Measurements from ENCODE around the gene DNAAF5. TPM values are rescaled to one million over a fixed set of nuclear protein-coding genes. Genes with fewer than 3 reads are reported as not detected.

Gene DNAAF5
- total and polyA plus RNA-seq, 2 of the 13 experiments (the other 11 are each of a cell fraction or from before 2014, with no cell fraction given), result 11.9 to 21.5 TPM

DNA sequence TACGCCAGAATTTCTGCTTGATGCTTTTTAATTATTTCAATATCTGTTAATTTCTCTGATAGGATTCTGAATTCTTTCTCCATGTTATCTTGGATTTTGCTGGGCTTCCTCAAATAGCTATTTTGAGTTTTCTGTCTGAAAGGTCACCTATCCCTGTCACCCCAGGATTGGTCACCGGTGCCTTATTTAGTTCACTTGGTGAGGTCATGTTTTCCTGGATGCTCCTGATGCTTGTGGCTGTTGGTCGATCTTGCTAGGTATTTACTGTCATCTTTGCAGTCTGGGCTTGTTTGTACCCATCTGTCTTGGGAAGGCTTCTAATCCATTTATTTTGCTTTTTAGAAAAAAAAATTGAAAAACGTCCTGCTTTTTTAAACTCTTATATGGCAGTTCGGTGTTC lies 11.7 kb downstream of the DNAAF5 start:
- Histone ChIP-seq H3K27me3 (ENCODE audit: control insufficient read depth in 1 of 2, insufficient read depth in 2 of 2, low read length in 2 of 2) (no peaks in the 10 kb centered on the region), H3K79me2 (ENCODE audit: insufficient read depth, low read length) (peaks cover 44% of the 10 kb centered on the region), H3K4me2 (ENCODE audit: low read depth, low read length) (no peak overlapping the region), H4K20me1 (ENCODE audit: insufficient read depth, low read length) (no peaks in the 10 kb centered on the region), H3K9me3 (ENCODE audit: low read length) (peaks cover 15% of the 10 kb centered on the region), H2AFZ (ENCODE audit: low read length) (no peak overlapping the region), H3K4me1 (ENCODE audit: insufficient read depth, low read length) (peaks cover 6% of the 10 kb centered on the region), H3K4me3 (replicated peaks in 1 of 3; ENCODE audit: insufficient read depth in 1 of 3, low read depth in 2 of 3, low read length in 3 of 3) (no peak overlapping the region), H3K27ac (ENCODE audit: extremely low read length, insufficient read depth, low read length) (no peak overlapping the region), H3K36me3 (replicated peaks in 1 of 2; ENCODE audit: control insufficient read depth in 1 of 2, insufficient read depth in 2 of 2, low read length in 2 of 2) (peaks cover 15 to 58% of the 10 kb centered on the region in 2 experiments; a peak in 4 of 5 replicates), H3K9ac (ENCODE audit: insufficient read depth, low read depth, low read length) (no peak overlapping the region)
- intact Hi-C loops (cut with micrococcal nuclease; ENCODE audit: unreplicated experiment), result no loop called here
- no peak for FAIRE-seq
- ChIA-PET CTCF (ENCODE audit: low intra/inter-chr PET ratio, low total read pairs) (no interaction called here), POLR2A (no interaction called here)
- no peak for TF ChIP-seq ZNF180 (CRISPR knock-in tag; IDR thresholded peaks at IDR 0.05; ENCODE audit: borderline replicate concordance, low read depth)
- no peak for TF ChIP-seq ELF1 (CRISPR knock-in tag; IDR thresholded peaks at IDR 0.05)
- TF ChIP-seq ZNF720 (CRISPR knock-in tag; IDR thresholded peaks at IDR 0.05), result no peak
- TF ChIP-seq SMC3 (IDR thresholded peaks at IDR 0.05; ENCODE audit: low read length), result no peak
- no peak for TF ChIP-seq MAF1 (CRISPR knock-in tag; IDR thresholded peaks at IDR 0.05; ENCODE audit: borderline replicate concordance)
- TF ChIP-seq ZNF446 (CRISPR knock-in tag; IDR thresholded peaks at IDR 0.05), result no peak
- WGBS (ENCODE audit: low lambda C conversion rate), result 97% methylated on average over 5 of the region's 5 CpGs
- in situ Hi-C loops (cut with HindIII; ENCODE audit: extremely low pct_ligation_motif_present, low pct_unique_long_range_greater_than_20kb), result no loop called here
- no peak for DNase-seq (ENCODE audit: low spot score)
- BruUV-seq (replicated peaks), result no TSS peak
- ATAC-seq, result no peak

DNA sequence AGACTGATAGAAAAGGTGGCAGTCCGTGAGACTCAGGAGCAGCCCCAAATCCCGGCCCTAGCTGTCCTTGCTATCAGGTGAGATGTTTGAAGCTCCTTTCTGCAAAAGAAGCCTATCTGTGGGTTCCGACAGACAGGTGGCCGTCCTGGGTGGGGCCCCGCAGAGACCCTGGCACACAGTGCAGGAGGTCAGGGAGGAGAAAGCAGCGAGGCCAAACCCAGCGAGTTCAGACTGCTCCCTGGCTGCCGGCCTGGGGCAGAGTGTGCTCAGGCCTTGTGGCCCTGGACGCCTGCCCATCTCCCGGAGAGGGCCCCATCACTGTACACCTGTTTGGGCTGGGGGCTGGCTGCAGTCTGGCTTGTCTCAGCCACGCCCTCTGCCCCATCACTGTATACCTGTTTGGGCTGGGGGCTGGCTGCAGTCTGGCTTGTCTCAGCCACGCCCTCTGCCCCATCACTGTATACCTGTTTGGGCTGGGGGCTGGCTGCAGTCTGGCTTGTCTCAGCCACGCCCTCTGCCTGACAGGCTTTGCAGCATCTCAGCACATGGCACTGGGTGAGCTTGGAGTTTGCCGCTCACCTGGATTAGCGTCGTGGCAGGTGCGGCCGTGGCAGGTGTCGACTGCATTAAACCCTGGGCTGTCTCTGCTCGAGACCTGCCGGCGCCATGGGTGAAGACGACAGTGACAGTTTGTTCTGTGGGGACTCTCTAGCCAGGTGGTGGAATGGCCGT lies 12.4 kb downstream of the DNAAF5 start:
- POLR2A ChIA-PET, result no interaction called here
- DNase-seq (ENCODE audit: low spot score) (no peak), ATAC-seq (no peak), FAIRE-seq (no peak)
- H3K27me3 ChIP-seq (ENCODE audit: control insufficient read depth in 1 of 2, insufficient read depth in 2 of 2, low read length in 2 of 2), result no peaks in the 10 kb centered on the region
- no peaks in the 10 kb centered on the region for H3K4me1 ChIP-seq (ENCODE audit: insufficient read depth, low read length)
- no peak overlapping the region for H3K9ac ChIP-seq (ENCODE audit: insufficient read depth, low read depth, low read length)
- H3K36me3 ChIP-seq (replicated peaks in 1 of 2; ENCODE audit: control insufficient read depth in 1 of 2, insufficient read depth in 2 of 2, low read length in 2 of 2), result peaks cover 15 to 55% of the 10 kb centered on the region in 2 experiments; a peak in 4 of 5 replicates
- CTCF ChIA-PET (ENCODE audit: low intra/inter-chr PET ratio, low total read pairs), result no interaction called here
- no TSS peak for BruUV-seq (replicated peaks)
- H3K79me2 ChIP-seq (ENCODE audit: insufficient read depth, low read length), result peaks cover 39% of the 10 kb centered on the region
- H3K4me2 ChIP-seq (ENCODE audit: low read depth, low read length), result no peak overlapping the region
- WGBS (ENCODE audit: low lambda C conversion rate), result 95% methylated on average over 16 of the region's 24 CpGs
- H4K20me1 ChIP-seq (ENCODE audit: insufficient read depth, low read length), result no peaks in the 10 kb centered on the region
- H3K4me3 ChIP-seq (replicated peaks in 1 of 3; ENCODE audit: insufficient read depth in 1 of 3, low read depth in 2 of 3, low read length in 3 of 3), result no peak overlapping the region
- TF ChIP-seq ZNF780A (CRISPR knock-in tag; IDR thresholded peaks at IDR 0.05) (no peak), ZNF383 (CRISPR knock-in tag; IDR thresholded peaks at IDR 0.05; ENCODE audit: borderline replicate concordance) (no peak)
- TF ChIP-seq, protein P1, sequence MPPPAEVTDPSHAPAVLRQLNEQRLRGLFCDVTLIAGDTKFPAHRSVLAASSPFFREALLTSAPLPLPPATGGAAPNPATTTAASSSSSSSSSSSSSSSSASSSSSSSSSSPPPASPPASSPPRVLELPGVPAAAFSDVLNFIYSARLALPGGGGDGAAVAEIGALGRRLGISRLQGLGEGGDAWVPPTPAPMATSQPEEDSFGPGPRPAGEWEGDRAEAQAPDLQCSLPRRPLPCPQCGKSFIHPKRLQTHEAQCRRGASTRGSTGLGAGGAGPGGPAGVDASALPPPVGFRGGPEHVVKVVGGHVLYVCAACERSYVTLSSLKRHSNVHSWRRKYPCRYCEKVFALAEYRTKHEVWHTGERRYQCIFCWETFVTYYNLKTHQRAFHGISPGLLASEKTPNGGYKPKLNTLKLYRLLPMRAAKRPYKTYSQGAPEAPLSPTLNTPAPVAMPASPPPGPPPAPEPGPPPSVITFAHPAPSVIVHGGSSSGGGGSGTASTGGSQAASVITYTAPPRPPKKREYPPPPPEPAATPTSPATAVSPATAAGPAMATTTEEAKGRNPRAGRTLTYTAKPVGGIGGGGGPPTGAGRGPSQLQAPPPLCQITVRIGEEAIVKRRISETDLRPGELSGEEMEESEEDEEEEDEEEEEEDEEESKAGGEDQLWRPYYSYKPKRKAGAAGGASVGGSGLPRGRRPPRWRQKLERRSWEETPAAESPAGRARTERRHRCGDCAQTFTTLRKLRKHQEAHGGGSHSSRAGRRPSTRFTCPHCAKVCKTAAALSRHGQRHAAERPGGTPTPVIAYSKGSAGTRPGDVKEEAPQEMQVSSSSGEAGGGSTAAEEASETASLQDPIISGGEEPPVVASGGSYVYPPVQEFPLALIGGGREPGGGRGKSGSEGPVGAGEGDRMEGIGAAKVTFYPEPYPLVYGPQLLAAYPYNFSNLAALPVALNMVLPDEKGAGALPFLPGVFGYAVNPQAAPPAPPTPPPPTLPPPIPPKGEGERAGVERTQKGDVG (CRISPR knock-in tag; IDR thresholded peaks at IDR 0.05; ENCODE audit: borderline replicate concordance), result no peak
- TF ChIP-seq, protein P2, sequence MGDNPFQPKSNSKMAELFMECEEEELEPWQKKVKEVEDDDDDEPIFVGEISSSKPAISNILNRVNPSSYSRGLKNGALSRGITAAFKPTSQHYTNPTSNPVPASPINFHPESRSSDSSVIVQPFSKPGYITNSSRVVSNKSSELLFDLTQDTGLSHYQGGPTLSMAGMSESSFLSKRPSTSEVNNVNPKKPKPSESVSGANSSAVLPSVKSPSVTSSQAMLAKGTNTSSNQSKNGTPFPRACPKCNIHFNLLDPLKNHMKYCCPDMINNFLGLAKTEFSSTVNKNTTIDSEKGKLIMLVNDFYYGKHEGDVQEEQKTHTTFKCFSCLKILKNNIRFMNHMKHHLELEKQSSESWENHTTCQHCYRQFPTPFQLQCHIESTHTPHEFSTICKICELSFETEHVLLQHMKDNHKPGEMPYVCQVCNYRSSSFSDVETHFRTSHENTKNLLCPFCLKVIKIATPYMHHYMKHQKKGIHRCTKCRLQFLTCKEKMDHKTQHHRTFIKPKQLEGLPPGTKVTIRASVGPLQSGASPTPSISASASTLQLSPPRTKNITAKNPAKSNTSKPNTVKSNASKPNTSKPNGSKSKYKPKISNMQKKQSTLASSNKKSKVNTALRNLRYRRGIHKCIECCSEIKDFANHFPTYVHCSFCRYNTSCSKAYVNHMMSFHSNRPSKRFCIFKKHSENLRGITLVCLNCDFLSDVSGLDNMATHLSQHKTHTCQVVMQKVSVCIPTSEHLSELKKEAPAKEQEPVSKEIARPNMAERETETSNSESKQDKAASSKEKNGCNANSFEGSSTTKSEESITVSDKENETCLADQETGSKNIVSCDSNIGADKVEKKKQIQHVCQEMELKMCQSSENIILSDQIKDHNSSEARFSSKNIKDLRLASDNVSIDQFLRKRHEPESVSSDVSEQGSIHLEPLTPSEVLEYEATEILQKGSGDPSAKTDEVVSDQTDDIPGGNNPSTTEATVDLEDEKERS (CRISPR knock-in tag; IDR thresholded peaks at IDR 0.05), result no peak
- H3K27ac ChIP-seq (ENCODE audit: extremely low read length, insufficient read depth, low read length), result no peak overlapping the region
- intact Hi-C loops (cut with micrococcal nuclease; ENCODE audit: unreplicated experiment) (no loop called here), in situ Hi-C loops (cut with HindIII; ENCODE audit: extremely low pct_ligation_motif_present, low pct_unique_long_range_greater_than_20kb) (no loop called here)
- H2AFZ ChIP-seq (ENCODE audit: low read length), result no peak overlapping the region
- peaks cover 14% of the 10 kb centered on the region for H3K9me3 ChIP-seq (ENCODE audit: low read length)

Measured in HepG2 (cell line).